ENCODE data around the gene DOK4. TPM values are rescaled to one million over a fixed set of nuclear protein-coding genes. Genes with fewer than 3 reads are reported as not detected.

DOK4 gene
- total and polyA plus RNA-seq, 2 donors (not counting 3 experiments of a cell fraction or from before 2014, with no cell fraction given) = 22.3 to 23.4 TPM

GRCh38 chr16:57527027-57527426, 40.7 kb upstream of the DOK4 start:
- Histone ChIP-seq H4K20me1 (replicated peaks; ENCODE audit: control insufficient read depth, extremely low read depth, insufficient read depth, low read length) (no peaks in the 10 kb centered on the region), H3K27ac (ENCODE audit: insufficient read depth, low read depth, low read length) (no peak overlapping the region), H3K9me3 (replicated peaks; ENCODE audit: control insufficient read depth, insufficient read depth, low read length) (no peaks in the 10 kb centered on the region), H2AFZ (ENCODE audit: low read depth, low read length) (no peak overlapping the region), H3K4me3 (replicated peaks in 1 of 3; ENCODE audit: insufficient read depth in 1 of 3, low read depth in 1 of 3, low read length in 3 of 3) (no peak overlapping the region), H3K36me3 (ENCODE audit: control insufficient read depth in 2 of 2, extremely low read depth in 1 of 2, insufficient read depth in 2 of 2, low read length in 2 of 2) (no peaks in the 10 kb centered on the region), H3K4me2 (ENCODE audit: insufficient read depth, low read length) (no peak overlapping the region), H3K27me3 (ENCODE audit: control insufficient read depth in 2 of 2, insufficient read depth in 2 of 2, low read length in 2 of 2) (no peaks in the 10 kb centered on the region), H3K79me2 (ENCODE audit: control insufficient read depth, insufficient read depth, low read length) (no peaks in the 10 kb centered on the region), H3K4me1 (ENCODE audit: control insufficient read depth, extremely low read depth, insufficient read depth, low read length) (peaks cover 14% of the 10 kb centered on the region), H3K9me1 (replicated peaks; ENCODE audit: control insufficient read depth, extremely low read depth, insufficient read depth, low read length) (no peaks in the 10 kb centered on the region), H3K9ac (replicated peaks; ENCODE audit: extremely low read depth, insufficient read depth, low read length) (no peak overlapping the region)
- intact Hi-C loops (cut with micrococcal nuclease) (no loop called here), dilution Hi-C loops (cut with MboI; ENCODE audit: extremely low pct_ligation_motif_present, low sequenced_read_pairs) (no loop called here)
- BruUV-seq (replicated peaks) = no TSS peak
- CTCF ChIA-PET = interaction anchor here (0.7 kb wide), 1 partner anchor 109 kb away, joined by 3 read pairs; no protein-coding TSS in a partner anchor
- no peak for FAIRE-seq
- DNase-seq (ENCODE audit: low read depth, low spot score) = no peak
- TF ChIP-seq FOS (IDR thresholded peaks at IDR 0.05; ENCODE audit: borderline replicate concordance, insufficient read depth, low read length) = no peak
- TF ChIP-seq EZH2 (IDR thresholded peaks at IDR 0.05; ENCODE audit: borderline replicate concordance, low read depth, low read length, severe bottlenecking) = no peak
- no peak for TF ChIP-seq JUN (IDR thresholded peaks at IDR 0.05; ENCODE audit: borderline replicate concordance, insufficient read depth, insufficient read length, low read depth)
- TF ChIP-seq POLR2AphosphoS5 (IDR thresholded peaks at IDR 0.05; ENCODE audit: insufficient read depth, low read depth, low read length) = no peak
- TF ChIP-seq GATA2 (IDR thresholded peaks at IDR 0.05; ENCODE audit: insufficient read depth, insufficient read length, low read depth, low read length) = no peak
- no peak for TF ChIP-seq MAX (IDR thresholded peaks at IDR 0.05; ENCODE audit: insufficient read depth, insufficient read length)
- no peak for TF ChIP-seq POLR2A (IDR thresholded peaks at IDR 0.05; ENCODE audit: low read depth, low read length)
- POLR2A ChIA-PET = no interaction called here

- intact Hi-C loops (cut with micrococcal nuclease) = no loop called here
- dilution Hi-C loops (cut with MboI; ENCODE audit: extremely low pct_ligation_motif_present, low sequenced_read_pairs) = no loop called here
- H3K36me3 ChIP-seq (ENCODE audit: control insufficient read depth in 2 of 2, extremely low read depth in 1 of 2, insufficient read depth in 2 of 2, low read length in 2 of 2) = no peaks in the 10 kb centered on the region
- no peak overlapping the region for H3K4me2 ChIP-seq (ENCODE audit: insufficient read depth, low read length)
- TF ChIP-seq FOS (IDR thresholded peaks at IDR 0.05; ENCODE audit: borderline replicate concordance, insufficient read depth, low read length) = no peak
- no peak for TF ChIP-seq MYC (IDR thresholded peaks at IDR 0.05; ENCODE audit: low read depth, low read length)
- TF ChIP-seq POLR2AphosphoS5 (IDR thresholded peaks at IDR 0.05; ENCODE audit: insufficient read depth, low read depth, low read length) = no peak
- TF ChIP-seq POLR2A (IDR thresholded peaks at IDR 0.05; ENCODE audit: low read depth, low read length) = no peak
- TF ChIP-seq GATA2 (IDR thresholded peaks at IDR 0.05; ENCODE audit: insufficient read depth, insufficient read length, low read depth, low read length) = no peak
- TF ChIP-seq CTCF (IDR thresholded peaks at IDR 0.05; ENCODE audit: extremely low read depth in 1 of 2, insufficient read depth in 1 of 2, low read depth in 1 of 2, low read length in 2 of 2) = no peak
- TF ChIP-seq MAX (IDR thresholded peaks at IDR 0.05; ENCODE audit: insufficient read depth, insufficient read length) = no peak
- TF ChIP-seq JUN (IDR thresholded peaks at IDR 0.05; ENCODE audit: borderline replicate concordance, insufficient read depth, insufficient read length, low read depth) = no peak
- no peak for TF ChIP-seq EZH2 (IDR thresholded peaks at IDR 0.05; ENCODE audit: borderline replicate concordance, low read depth, low read length, severe bottlenecking)
- FAIRE-seq = no peak
- H3K4me3 ChIP-seq (replicated peaks in 1 of 3; ENCODE audit: insufficient read depth in 1 of 3, low read depth in 1 of 3, low read length in 3 of 3) = no peak overlapping the region
- H3K9ac ChIP-seq (replicated peaks; ENCODE audit: extremely low read depth, insufficient read depth, low read length) = no peak overlapping the region
- H3K9me3 ChIP-seq (replicated peaks; ENCODE audit: control insufficient read depth, insufficient read depth, low read length) = no peaks in the 10 kb centered on the region
- no peak for DNase-seq (ENCODE audit: low read depth, low spot score)
- no peaks in the 10 kb centered on the region for H3K79me2 ChIP-seq (ENCODE audit: control insufficient read depth, insufficient read depth, low read length)
- H4K20me1 ChIP-seq (replicated peaks; ENCODE audit: control insufficient read depth, extremely low read depth, insufficient read depth, low read length) = no peaks in the 10 kb centered on the region
- no TSS peak for BruUV-seq (replicated peaks)
- H2AFZ ChIP-seq (ENCODE audit: low read depth, low read length) = no peak overlapping the region
- H3K27me3 ChIP-seq (ENCODE audit: control insufficient read depth in 2 of 2, insufficient read depth in 2 of 2, low read length in 2 of 2) = no peaks in the 10 kb centered on the region
- no peak overlapping the region for H3K27ac ChIP-seq (ENCODE audit: insufficient read depth, low read depth, low read length)
- ChIA-PET POLR2A (no interaction called here), CTCF (interaction anchor here (0.7 kb wide), 1 partner anchor 21 kb away, joined by 3 read pairs; no protein-coding TSS in a partner anchor)
- no peaks in the 10 kb centered on the region for H3K9me1 ChIP-seq (replicated peaks; ENCODE audit: control insufficient read depth, extremely low read depth, insufficient read depth, low read length)
- H3K4me1 ChIP-seq (ENCODE audit: control insufficient read depth, extremely low read depth, insufficient read depth, low read length) = peaks cover 14% of the 10 kb centered on the region
Observed at GRCh38 chr16:57526498-57526897, 40.2 kb upstream of the DOK4 start.

All from endothelial cell of umbilical vein (primary cell).